HEK293 (cell line): ENCODE results near the gene VEGFB.

Source experiments
- CTCF ChIP-seq: fragments of 450-650 bp; formaldehyde crosslinking; IDR thresholded peaks from 2 replicates; pipeline ENCODE4 v1.5.1; 2016; ENCODE audit warnings: missing biosample characterization, missing genetic modification characterization
- GLI4 ChIP-seq: fragments of 450-650 bp; formaldehyde crosslinking; IDR thresholded peaks from 2 replicates; pipeline ENCODE4 v1.5.1; 2016; ENCODE audit warnings: missing biosample characterization, missing genetic modification characterization
- GLIS1 ChIP-seq: fragments of 450-650 bp; formaldehyde crosslinking; IDR thresholded peaks from 2 replicates; pipeline ENCODE4 v1.5.1; 2016; ENCODE audit warnings: missing biosample characterization, missing genetic modification characterization
- INSM2 ChIP-seq: fragments of 450-650 bp; formaldehyde crosslinking; IDR thresholded peaks from 2 replicates; pipeline ENCODE4 v1.5.1; 2016; ENCODE audit warnings: missing biosample characterization, missing genetic modification characterization
- MYNN ChIP-seq: fragments of 450-650 bp; formaldehyde crosslinking; IDR thresholded peaks from 2 replicates; pipeline ENCODE4 v1.5.1; 2016; ENCODE audit warnings: missing biosample characterization, missing genetic modification characterization, borderline replicate concordance
- REPIN1 ChIP-seq: fragments of 450-650 bp; formaldehyde crosslinking; IDR thresholded peaks from 2 replicates; pipeline ENCODE4 v1.5.1; 2017; ENCODE audit warnings: missing biosample characterization, missing genetic modification characterization, low read depth
- ZBTB17 ChIP-seq: fragments of 450-650 bp; formaldehyde crosslinking; IDR thresholded peaks from 2 replicates; pipeline ENCODE4 v1.5.1; 2016; ENCODE audit warnings: missing biosample characterization, missing genetic modification characterization
- ZFP37 ChIP-seq: fragments of 450-650 bp; formaldehyde crosslinking; IDR thresholded peaks from 2 replicates; pipeline ENCODE4 v1.5.1; 2016; ENCODE audit warnings: missing biosample characterization, missing genetic modification characterization
- ZNF133 ChIP-seq: fragments of 450-650 bp; formaldehyde crosslinking; IDR thresholded peaks from 2 replicates; pipeline ENCODE4 v1.5.1; 2016; ENCODE audit warnings: missing biosample characterization, missing genetic modification characterization
- ZNF138 ChIP-seq: fragments of 450-650 bp; formaldehyde crosslinking; IDR thresholded peaks from 2 replicates; pipeline ENCODE4 v1.5.1; 2016; ENCODE audit warnings: missing biosample characterization, missing genetic modification characterization, borderline replicate concordance
- ZNF23 ChIP-seq: fragments of 450-650 bp; formaldehyde crosslinking; IDR thresholded peaks from 2 replicates; pipeline ENCODE4 v1.5.1; 2016; ENCODE audit warnings: missing biosample characterization, missing genetic modification characterization, borderline replicate concordance
- ZNF335 ChIP-seq: fragments of 450-650 bp; formaldehyde crosslinking; conservative IDR thresholded peaks from 2 replicates; pipeline ENCODE4 v1.5.1; 2016; ENCODE audit warnings: missing biosample characterization, missing genetic modification characterization
- ZNF501 ChIP-seq: fragments of 450-650 bp; formaldehyde crosslinking; IDR thresholded peaks from 2 replicates; pipeline ENCODE4 v1.5.1; 2016; ENCODE audit warnings: missing biosample characterization, missing genetic modification characterization
- ZNF561 ChIP-seq: fragments of 450-650 bp; IDR thresholded peaks from 2 replicates; pipeline ENCODE4 v1.5.1; 2018; ENCODE audit warnings: missing biosample characterization, missing genetic modification characterization, borderline replicate concordance

GRCh38 chr11:64231546-64231945, 2.8 kb upstream of the VEGFB start:
- TF ChIP-seq ZNF138 (tag by site-specific recombination) (no peak), ZNF501 (tag by site-specific recombination) (no peak), ZNF335 (tag by site-specific recombination) (no peak), CTCF (tag by site-specific recombination) (no peak), ZNF561 (tag by site-specific recombination) (no peak), GLI4 (tag by site-specific recombination) (no peak), ZNF23 (tag by site-specific recombination) (no peak), ZFP37 (tag by site-specific recombination) (no peak), GLIS1 (tag by site-specific recombination) (no peak), INSM2 (no peak), ZNF133 (no peak), REPIN1 (tag by site-specific recombination) (no peak), MYNN (tag by site-specific recombination) (no peak), ZBTB17 (tag by site-specific recombination) (no peak)
